Right lobe of liver (tissue), 6 donors: Measurements from ENCODE around the gene TTLL1. TPM values are rescaled to one million over a fixed set of nuclear protein-coding genes. Genes with fewer than 3 reads are reported as not detected.

Source experiments
- ATAC-seq, 4 donors: fragments of 200-7000 bp; cut with Tn5 transposase; one replicate each; pipeline ENCODE4 v1.9.1; 2020; ENCODE audit warnings: mild to moderate bottlenecking in 4 of 4, moderate library complexity in 4 of 4
- DNase-seq, 3 donors: peaks; one replicate each; pipeline ENCODE4 v3.0.0-alpha.2; 2020
- H3K27ac ChIP-seq, 3 donors: fragments of 200-600 bp; one replicate each; pipeline ENCODE4 v1.8.0; 2022
- H3K27me3 ChIP-seq, 2 donors: fragments of 200-600 bp; one replicate each; pipeline ENCODE4 v1.8.0; 2022
- H3K36me3 ChIP-seq, 4 donors: fragments of 200-600 bp; sonication (generic) in 1 of 4; one replicate each; pipeline versions ENCODE4 v1.5.1 to v1.8.0; 2017 to 2022; ENCODE audit warnings: control low read depth in 1 of 4
- H3K4me1 ChIP-seq, 4 donors: fragments of 200-600 bp; sonication (generic) in 1 of 4; one replicate each; pipeline versions ENCODE4 v1.5.1 to v1.8.0; 2017 to 2022; ENCODE audit warnings: control low read depth in 1 of 4
- H3K4me3 ChIP-seq, 3 donors: fragments of 200-600 bp; one replicate each; pipeline ENCODE4 v1.8.0; 2022
- H3K9me3 ChIP-seq, 4 donors: fragments of 200-600 bp; sonication (generic) in 1 of 4; one replicate each; pipeline versions ENCODE4 v1.5.1 to v1.8.0; 2017 to 2022; ENCODE audit warnings: control low read depth in 1 of 4
- POLR2A ChIP-seq: fragments of 450-650 bp; IDR thresholded peaks from one replicate; pipeline ENCODE4 v1.6.1; 2017; ENCODE audit warnings: antibody characterized with exemption, mild to moderate bottlenecking
- WGBS: methylation state at CpG from one replicate; pipeline ENCODE4 v1.1.6; 2018; ENCODE audit warnings: low coverage, low lambda C conversion rate; ENCODE audit not compliant: insufficient coverage; ENCODE audit errors: missing lambda C conversion rate; 5-methylcytosine and 5-hydroxymethylcytosine counted together
- intact Hi-C, 2 donors: fragments of 100-400 bp; cut with DNase I; formaldehyde crosslinking; loops; one replicate each; pipeline versions ENCODE4 v1.11.2 to v1.14.1; 2022
- total RNA-seq, 6 experiments: library from RNA; depleted of rRNA in 2 of 6; stranded (reverse); fragments of >200 nt in 2 of 6; fragmentation: NEBNext Ultra II Directional in 3 of 6; extraction: Animal tissue kit (Norgen Biotek cat#: 25700) in 3 of 6; gene quantifications; one replicate each; pipeline versions ENCODE4 v1.1.0 to v1.2.4, GENCODE V29; 2016 to 2023
- TF ChIP-seq, protein P1 (sequence below), 4 donors: fragments of 200-600 bp in 3 of 4; fragments of 450-650 bp in 1 of 4; IDR thresholded peaks; one replicate each; pipeline versions ENCODE4 v1.5.1 to v1.8.0; 2016 to 2022; ENCODE audit warnings: antibody characterized with exemption in 4 of 4, mild to moderate bottlenecking in 2 of 4
- donor health status: DM: no; HTN: yes; CAD: no.
- donor health status: DM: no; HTN: no; CAD: no.
- donor health status: DM: no; HTN: no; CAD: no.
- donor health status: DM: no; HTN: yes; CAD: no.
- donor health status: DM: no; HTN: yes; CAD: no.

The TTLL1 gene
- total RNA-seq, 6 experiments from 2014 or later, result 0.97 to 2.0 (median 1.3) TPM

- H3K27me3 ChIP-seq, result no peaks in the 10 kb centered on the region
- H3K4me1 ChIP-seq, result no peaks in the 10 kb centered on the region
- ATAC-seq (no peak), DNase-seq (no peak)
- WGBS, result 82% methylated on average over 3 of the region's 7 CpGs
- H3K36me3 ChIP-seq, result no peaks in the 10 kb centered on the region
- no peaks in the 10 kb centered on the region for H3K9me3 ChIP-seq
- TF ChIP-seq, protein P1, sequence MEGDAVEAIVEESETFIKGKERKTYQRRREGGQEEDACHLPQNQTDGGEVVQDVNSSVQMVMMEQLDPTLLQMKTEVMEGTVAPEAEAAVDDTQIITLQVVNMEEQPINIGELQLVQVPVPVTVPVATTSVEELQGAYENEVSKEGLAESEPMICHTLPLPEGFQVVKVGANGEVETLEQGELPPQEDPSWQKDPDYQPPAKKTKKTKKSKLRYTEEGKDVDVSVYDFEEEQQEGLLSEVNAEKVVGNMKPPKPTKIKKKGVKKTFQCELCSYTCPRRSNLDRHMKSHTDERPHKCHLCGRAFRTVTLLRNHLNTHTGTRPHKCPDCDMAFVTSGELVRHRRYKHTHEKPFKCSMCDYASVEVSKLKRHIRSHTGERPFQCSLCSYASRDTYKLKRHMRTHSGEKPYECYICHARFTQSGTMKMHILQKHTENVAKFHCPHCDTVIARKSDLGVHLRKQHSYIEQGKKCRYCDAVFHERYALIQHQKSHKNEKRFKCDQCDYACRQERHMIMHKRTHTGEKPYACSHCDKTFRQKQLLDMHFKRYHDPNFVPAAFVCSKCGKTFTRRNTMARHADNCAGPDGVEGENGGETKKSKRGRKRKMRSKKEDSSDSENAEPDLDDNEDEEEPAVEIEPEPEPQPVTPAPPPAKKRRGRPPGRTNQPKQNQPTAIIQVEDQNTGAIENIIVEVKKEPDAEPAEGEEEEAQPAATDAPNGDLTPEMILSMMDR (IDR thresholded peaks at IDR 0.05), result no peak
- no peak for TF ChIP-seq POLR2A
- H3K27ac ChIP-seq, result no peak overlapping the region
- intact Hi-C loops, result no loop called here
- H3K4me3 ChIP-seq, result no peak overlapping the region
These were observed 31.6 kb downstream of the TTLL1 start for GRCh38 chr22:43057641-43058040.

- Histone ChIP-seq H3K36me3 (no peaks in the 10 kb centered on the region), H3K27ac (no peak overlapping the region), H3K4me3 (no peak overlapping the region), H3K4me1 (no peaks in the 10 kb centered on the region), H3K9me3 (no peaks in the 10 kb centered on the region), H3K27me3 (no peaks in the 10 kb centered on the region)
- no peak for DNase-seq
- 96% methylated on average over 3 of the region's 7 CpGs for WGBS
- intact Hi-C loops, result no loop called here
- TF ChIP-seq, protein P1 (IDR thresholded peaks at IDR 0.05), result peak in 1 of 4 donors; percentile 15
- TF ChIP-seq POLR2A, result no peak
- no peak for ATAC-seq
These were observed 36.0 kb downstream of the TTLL1 start for GRCh38 chr22:43053176-43053575.

DNA sequence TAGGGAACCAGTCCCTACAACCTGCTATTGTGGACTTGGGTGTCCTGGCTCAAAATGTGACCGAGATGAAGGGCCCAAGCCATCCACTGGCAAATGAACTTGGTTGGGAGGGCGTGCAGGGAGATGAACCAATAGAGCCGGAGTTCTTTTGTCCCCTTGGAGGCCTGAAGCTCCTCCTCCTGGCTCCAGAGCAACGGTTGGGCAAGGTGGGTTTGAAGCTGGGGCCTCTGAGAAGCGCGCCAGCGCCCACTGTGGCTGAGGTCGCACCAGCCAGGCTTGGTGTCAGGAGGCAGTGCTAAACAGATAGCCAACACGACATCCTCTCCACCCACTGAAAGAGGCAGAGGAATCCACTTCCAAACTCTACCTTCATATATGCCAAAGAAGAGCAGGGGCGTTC, 38.2 kb downstream of the TTLL1 start:
- no peaks in the 10 kb centered on the region for H3K36me3 ChIP-seq
- no peak overlapping the region for H3K4me3 ChIP-seq
- no peak for ATAC-seq
- no peaks in the 10 kb centered on the region for H3K9me3 ChIP-seq
- H3K27me3 ChIP-seq, result no peaks in the 10 kb centered on the region
- TF ChIP-seq, protein P1 (IDR thresholded peaks at IDR 0.05), result no peak
- TF ChIP-seq POLR2A, result no peak
- WGBS, result 65% methylated on average over 6 of the region's 10 CpGs
- DNase-seq, result no peak
- H3K4me1 ChIP-seq, result no peaks in the 10 kb centered on the region
- no peak overlapping the region for H3K27ac ChIP-seq
- intact Hi-C loops, result no loop called here

DNA sequence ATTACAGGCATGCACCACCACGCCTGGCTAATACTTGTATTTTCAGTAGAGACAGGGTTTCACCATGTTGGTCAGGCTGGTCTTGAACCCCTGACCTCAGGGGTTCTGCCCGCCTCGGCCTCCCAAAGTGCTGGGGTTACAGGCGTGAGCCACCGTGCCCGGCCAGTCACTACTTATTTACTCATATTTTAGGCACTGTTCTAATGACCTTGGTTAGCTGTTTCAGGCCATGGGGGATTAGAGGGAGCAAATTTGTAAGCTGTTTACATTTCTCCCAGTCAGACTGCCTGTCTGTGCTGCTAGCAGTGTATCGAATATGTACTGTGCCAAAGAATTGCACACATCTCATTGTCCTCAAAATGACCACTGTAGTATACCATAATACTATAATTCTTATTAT, 41.6 kb downstream of the TTLL1 start:
- ATAC-seq, result no peak
- intact Hi-C loops, result no loop called here
- Histone ChIP-seq H3K4me1 (no peaks in the 10 kb centered on the region), H3K27me3 (no peaks in the 10 kb centered on the region), H3K9me3 (no peaks in the 10 kb centered on the region), H3K27ac (no peak overlapping the region), H3K36me3 (no peaks in the 10 kb centered on the region), H3K4me3 (no peak overlapping the region)
- WGBS, result 87% methylated on average over 6 of the region's 7 CpGs
- DNase-seq, result no peak
- no peak for TF ChIP-seq POLR2A
- TF ChIP-seq, protein P1 (IDR thresholded peaks at IDR 0.05), result no peak

GRCh38 chr22:43044290-43044712, 44.9 kb downstream of the TTLL1 start:
- no peak for ATAC-seq
- no peak for TF ChIP-seq POLR2A
- TF ChIP-seq, protein P1 (IDR thresholded peaks at IDR 0.05), result no peak
- DNase-seq, result no peak
- WGBS, result 84% methylated on average over 7 of the region's 10 CpGs
- no peak overlapping the region for H3K27ac ChIP-seq
- no peak overlapping the region for H3K4me3 ChIP-seq
- no peaks in the 10 kb centered on the region for H3K27me3 ChIP-seq
- H3K9me3 ChIP-seq, result no peaks in the 10 kb centered on the region
- intact Hi-C loops, result no loop called here
- no peaks in the 10 kb centered on the region for H3K4me1 ChIP-seq
- H3K36me3 ChIP-seq, result no peaks in the 10 kb centered on the region
